NCI-H345 treated with DMSO at 0.1 percent for 48 hours (cell line): ENCODE data around the gene FCMR.
"Not testable (repeated sequence)": the region's sequence is repeated elsewhere in the genome, so short reads cannot be mapped to it uniquely, and the experiment has no call there.

Source experiments
- DNase-seq: peaks from one replicate; lab custom pipeline; 2025; ENCODE audit not compliant: unreplicated experiment; lab: John Stamatoyannopoulos, UW

FCMR gene

DNA sequence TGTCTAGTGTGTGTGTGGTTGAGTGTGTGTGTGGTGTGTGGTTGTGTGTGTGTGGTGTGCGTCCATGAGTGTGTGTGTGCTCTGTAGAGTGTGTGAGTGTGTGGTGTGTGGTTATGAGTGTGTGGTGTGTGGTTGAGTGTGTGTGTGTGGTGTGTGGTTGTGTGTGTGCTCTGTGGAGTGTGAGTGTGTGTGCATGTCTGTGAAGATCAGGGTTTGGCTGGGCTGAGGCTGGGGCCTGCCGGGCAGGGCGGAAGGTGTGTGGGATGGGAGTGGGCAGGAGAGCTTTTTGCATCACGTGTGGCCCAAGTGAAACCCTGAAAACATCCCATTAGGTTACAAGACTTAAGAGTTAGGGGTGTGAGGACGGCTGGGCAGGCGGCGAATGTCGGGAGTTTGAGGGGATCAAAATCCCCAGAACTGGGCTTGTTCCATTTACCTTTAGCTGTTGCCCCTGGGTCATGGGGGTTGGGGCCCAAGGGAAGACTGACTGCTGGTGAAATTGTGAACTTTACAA lies 2.9 kb upstream of the FCMR start:
- no peak for DNase-seq

DNA sequence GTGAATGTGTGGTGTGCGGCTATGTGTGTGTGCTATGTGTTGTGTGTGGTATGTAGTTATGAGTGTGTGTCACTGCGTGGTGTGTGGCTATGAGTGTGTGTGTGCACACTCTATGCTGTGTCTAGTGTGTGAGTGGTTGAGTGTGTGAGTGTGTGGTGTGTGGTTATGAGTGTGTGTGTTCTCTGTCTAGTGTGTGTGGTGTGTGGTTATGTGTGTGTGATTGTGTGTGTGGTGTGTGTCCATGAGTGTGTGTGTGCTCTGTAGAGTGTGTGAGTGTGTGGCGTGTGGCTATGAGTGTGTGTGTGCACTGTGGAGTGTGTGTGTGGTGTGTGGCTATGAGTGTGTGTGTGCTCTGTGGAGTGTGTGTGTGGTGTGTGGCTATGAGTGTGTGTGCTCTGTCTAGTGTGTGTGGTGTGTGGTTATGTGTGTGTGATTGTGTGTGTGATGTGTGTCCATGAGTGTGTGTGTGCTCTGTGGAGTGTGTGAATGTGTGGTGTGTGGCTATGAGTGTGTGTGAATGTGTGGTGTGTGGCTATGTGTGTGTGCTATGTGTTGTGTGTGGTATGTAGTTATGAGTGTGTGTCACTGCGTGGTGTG lies 2.3 kb upstream of the FCMR start:
- DNase-seq, result not testable (repeated sequence)

DNA sequence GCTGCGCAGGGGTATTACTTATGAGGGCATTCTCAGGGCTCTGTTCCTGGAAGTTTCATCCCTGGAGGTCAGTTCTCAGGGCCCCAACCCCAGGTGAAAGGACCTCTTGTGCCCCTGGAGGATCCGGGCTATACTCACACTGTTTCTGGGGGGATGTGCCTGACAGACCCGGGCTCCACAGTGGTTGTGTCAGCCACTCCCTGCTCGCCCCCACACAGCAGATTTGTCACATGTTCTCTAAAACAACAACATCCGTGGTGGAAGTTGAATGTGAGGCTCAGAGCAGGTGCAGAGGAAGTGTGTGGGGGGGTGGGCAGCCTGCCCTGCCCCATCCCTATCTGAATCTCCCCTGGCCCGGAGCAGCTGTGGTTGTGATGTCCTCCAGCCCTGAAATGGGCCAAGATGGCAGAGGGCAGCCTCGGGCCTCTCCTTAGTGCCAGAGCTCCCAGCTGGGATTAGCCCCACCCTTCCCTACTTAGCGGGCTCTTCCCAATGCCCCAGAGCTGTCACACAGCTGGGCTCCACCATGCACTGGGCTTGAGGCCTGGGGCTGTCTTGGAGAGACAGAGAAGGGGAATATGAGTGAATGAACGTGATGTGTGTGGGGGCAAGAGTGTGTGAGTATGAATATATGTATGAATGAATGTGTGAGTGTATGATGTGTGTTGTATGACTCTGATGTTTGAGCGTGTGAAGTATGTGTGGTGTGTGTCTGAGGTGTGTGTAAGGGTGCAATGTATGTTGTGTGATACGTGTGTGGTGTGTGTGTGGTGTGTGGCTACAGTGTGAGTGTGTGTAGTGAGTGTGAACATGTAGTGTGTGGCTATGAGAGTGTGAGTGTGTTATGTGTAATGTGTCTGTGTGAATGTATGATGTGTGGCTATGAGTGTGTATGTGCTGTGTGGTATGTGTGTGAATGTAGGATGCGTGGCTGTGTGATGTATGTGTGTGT lies 1.5 kb upstream of the FCMR start:
- no peak for DNase-seq

DNA sequence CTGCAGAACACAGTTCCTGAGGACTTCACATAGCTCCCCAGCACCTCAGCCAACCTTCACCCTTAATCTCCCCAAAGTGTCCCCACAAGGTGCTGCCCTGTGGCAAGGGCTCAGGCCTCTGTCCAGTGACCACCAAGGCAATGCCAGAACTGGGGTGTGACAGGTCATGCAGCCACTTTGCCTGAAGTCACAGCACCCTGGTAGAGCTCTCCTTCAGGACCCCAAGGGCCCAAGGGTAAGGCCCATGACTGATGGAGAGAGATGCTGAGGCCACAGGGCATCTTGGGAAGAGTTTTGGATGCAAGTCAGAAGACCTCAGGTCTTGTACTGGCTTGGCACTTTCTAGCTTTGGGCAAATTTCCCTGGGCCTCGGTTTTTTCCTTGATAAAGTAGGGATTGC lies 783 bp upstream of the FCMR start:
- DNase-seq, result no peak

DNA sequence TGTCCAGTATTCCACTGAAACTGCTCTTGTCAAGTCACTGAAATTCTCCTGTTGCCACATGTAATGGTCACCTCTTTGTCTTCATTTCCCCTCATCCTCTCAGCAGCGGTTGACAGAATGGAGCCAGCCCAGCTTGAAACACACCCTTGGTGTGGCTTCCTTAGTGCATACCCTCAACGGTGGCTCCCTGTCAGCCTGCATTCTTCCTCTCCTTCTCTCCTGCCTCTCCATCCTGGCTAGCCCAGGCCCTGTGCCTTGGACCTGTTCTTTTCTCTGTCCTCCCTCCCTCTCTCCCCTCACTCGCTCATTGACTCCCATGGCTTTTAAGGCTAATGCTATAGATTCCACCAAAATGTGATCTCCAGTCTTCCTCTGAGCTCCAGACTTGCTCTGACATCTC lies 3.7 kb downstream of the FCMR start:
- no peak for DNase-seq

DNA sequence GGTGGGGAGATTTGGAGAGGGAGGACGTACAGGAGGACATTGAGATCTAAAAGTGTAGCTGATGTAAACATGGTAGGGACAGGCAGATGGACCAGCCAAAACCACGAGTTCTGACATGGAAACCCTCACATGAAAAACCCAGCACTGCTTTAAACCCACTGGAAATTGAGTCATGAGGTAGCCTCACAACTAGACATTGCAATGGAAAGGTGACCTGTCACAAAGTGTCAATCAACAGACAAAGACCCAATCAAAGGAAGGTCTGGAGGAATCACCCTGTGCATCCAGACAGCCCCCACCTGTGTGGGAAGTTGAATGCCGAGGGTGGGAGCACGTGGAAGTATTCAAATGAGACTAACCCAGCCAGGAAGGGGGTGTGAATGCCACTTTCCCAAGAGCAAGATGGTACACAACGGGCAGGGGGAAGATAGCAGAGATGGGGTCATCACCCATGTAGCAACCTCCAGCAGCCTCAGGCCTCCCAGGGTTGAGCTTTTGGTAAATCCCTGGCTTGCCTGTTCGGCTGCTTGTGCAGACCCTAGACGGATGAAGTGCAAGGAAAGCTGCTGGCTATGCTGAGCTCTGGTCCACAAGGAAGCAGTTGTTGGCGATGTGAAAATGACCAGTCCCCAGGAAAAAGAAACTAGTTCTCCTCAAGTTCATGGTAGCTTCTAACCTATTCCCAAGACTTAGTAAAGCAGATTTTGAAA lies 5.6 kb downstream of the FCMR start:
- no peak for DNase-seq

DNA sequence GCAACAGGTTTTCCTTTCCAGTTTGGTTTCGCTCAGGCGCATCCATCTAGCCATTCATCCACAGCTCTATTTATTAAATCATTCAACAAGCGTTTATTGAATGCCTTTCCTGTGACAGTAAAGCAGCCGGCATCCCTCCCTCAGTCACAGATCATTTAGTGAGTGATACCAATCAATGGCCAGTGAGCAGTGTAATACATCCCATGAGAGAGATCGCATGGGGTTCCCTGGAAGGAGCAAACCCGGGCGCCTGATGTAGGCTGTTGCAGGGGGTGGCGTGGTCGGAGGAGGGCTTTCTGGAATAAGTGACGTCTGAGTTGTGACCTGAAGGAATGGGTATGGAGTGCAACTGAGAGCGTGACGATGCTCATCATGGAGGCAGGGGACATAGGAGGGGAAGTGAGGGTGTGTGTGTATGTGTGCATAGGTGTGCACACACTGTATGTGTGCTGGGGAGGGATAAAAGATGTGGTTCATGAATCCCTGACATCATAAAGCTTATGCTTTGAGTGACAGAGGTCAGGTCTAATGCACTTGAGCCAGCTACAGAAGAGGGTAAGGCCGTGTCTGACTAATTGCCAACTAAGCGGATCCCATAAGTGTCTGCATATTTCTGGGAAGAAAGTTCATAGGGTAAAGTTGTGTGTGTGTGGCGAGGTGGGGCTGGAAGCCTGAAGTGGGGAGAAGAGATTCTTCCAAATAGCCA lies 6.6 kb downstream of the FCMR start:
- no peak for DNase-seq

DNA sequence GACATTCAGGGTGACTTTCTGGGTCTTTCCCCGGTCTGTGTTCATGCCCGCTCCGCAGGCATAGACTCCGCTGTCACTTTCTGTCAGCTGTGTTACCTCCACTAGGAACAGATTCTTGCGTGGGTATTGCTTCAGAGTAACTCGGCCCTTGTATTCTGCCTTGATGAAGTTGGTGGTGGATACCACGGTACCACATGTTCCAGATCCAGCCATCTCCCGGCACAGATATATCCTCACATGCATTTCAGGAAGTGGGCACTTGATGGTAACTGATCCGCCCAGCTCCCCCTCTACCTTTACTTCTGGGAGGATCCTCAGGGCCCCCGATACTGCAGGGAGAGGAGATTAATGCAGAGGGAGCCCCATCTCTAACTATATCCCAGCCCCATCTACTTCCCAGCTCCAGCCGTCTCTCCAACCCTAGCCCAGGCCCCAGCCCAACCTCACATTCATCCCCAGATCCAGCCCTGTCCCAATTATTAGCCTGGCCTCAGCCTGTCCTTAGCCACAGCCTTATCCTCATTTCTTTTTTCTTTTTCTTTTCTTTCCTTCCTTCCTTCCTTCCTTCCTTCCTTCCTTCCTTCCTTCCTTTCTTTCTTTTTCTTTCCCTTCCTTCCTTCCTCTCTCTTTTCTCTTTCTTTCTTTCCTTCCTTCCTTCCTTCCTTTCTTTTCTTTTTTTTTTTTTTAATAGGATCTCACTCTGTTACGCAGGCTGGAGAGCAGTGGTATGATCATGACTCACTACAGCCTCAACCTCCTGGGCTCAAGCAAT lies 7.8 kb downstream of the FCMR start:
- no peak for DNase-seq

DNA sequence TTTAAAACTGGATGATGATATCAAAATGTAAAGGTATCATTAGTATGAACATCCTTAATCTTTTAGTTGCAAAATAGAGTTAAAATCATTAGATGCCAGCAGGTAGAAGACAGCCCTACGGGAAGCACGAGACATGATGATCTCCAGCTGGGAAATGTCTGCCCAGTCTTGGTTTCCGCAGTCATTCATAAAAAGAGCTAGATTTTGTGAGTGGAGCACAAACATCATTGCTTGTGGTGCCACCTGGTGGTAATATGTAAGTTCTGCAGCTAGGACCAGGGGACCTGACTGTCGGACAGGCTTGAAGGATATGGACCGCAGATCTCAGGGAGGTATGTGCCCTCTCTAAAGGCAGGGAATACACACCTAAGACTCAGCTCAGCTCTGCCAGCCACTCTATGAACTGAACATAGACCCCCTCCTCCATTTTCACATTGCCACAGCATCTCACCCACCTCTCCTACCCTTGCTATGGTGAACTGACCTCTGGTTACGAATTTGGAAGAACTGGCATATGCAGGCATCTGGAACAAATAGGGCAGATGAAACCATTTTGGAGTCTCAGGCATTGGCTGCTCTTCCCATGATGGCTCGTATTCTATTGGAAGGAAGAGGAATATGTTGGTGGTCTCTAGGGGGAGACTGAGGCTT lies 9.2 kb downstream of the FCMR start:
- peak; percentile 81 for DNase-seq

DNA sequence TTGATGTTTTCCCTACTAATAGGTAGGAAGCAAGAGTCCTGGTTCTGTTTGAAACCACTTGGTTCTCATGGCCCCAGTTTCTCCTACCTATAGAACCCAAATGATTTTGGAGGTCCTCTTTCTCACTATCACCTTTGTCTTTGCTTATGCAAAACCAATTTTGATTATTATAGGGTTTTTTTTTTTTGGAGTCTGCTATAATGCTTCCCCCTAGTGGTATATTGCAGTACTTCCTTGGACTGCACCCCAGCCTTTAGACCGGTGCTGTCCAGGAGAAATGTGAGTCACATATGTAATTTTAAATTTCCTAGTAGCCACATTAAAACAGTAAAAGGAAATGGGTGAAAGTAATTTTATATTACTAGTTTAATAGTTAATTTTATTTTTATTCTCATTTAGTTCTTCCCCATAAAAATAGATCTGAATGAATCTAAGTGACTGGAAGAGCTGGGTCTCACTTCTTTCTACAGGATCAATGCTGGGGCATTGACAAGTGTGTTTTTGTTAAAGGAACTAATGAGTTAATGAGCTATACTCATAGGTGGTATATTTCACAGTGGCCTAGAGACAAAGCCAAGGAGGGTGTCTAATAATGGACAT lies 10.6 kb downstream of the FCMR start:
- peak; percentile 47 for DNase-seq

DNA sequence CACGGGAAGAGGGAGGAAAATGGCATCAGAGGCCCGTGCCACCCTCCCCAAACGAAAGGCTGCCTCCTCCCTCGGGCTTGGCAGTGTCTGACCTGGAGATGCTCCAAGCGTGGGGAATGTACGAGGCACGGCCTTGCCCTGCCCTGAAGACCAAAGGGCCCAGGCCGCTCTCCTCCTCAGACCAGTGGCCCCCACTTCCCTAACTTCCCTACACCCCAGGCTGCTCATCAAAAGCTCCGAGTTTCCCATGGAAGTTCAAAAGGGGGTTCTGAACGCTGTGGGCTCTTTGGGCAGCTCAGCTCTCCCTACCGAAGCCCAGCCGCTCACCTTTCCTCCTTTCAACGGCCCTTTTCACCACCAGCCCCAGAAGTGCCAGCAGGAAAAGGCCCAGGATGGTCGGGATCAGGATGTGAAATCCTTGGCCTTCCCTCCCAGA lies 11.8 kb downstream of the FCMR start:
- DNase-seq, result peak; percentile 22

DNA sequence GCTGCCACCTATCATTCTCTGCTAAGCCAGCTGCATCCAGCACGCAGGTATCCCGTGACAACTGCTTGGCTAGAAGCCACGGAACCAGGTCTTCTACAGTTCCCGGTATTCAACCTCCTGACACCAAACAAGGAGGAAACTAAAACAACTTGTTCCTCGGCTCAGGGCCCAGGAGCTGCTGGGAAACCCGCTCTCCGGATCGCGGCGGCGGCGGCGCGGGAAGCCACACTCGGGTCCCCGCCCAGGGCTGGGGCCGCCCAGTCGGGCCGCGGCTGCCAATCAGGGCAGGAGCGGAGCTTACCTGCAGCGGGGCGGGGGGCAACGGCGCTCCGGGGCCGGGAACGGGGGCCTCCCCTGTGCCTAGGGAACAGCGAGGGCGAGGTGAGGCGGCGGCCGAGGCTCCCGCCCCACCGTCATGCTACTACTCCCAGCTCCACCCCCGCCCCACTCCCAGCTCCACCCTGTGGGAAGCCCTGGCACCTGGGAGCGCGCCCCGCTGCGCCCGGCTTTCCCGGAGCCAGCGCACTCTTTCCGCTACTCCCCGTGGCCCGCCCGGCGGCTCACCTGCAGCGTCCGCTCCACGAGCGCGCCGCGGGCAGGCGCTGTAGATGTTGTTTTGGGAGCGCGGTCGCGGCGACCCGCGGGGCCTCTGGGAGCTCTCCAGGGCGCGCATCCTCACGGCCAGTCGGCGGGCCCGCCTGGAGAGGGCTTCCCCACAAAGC lies 12.4 kb downstream of the FCMR start:
- DNase-seq, result peak; percentile 50

DNA sequence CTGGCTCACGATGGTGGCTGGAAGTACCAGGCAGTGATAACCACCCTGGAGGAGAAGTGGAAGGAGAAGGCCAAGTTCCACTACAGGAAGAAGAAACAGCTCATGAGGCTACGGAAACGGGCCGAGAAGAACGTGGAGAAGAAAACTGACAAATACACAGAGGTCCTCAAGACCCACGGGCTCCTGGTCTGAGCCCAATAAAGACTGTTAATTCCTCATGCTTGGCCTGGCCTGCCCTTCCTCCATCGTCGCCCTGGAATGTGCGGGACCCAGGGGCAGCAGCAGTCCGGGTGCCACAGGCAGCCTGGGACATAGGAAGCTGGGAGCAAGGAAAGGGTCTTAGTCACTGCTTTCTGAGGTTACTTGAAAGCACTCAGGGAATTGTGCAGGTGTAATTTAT lies 13.7 kb downstream of the FCMR start:
- DNase-seq, result no peak

DNA sequence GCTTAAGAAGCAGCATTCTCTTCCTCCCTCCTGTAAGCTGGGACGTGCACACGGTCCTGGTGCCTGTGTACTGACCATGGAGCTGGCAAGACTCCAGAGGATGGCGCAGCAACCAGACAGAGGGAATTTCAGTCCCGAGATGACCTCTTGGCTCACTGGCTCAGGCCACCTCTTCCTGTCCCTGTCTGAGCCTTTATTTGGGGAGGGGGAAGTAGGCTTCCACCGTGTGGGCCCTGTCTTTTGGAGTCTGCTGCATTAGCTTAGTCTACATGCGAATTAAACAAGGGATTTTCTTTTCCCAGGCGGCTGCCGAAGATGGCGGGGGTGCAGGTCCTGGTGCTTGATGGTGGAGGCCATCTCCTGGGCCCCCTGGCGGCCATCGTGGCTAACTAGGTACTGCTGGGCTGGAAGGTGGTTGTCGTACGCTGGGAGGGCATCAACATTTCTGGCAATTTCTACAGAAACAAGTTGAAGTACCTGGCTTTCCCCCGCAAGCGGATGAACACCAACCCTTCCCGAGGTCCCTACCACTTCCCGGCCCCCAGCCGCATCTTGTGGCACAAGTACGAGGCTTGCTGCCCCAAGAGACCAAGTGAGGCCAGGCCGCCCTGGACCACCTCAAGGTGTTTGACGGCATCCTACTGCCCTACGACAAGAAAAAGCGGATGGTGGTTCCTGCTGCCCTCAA lies 14.3 kb downstream of the FCMR start:
- DNase-seq, result no peak

DNA sequence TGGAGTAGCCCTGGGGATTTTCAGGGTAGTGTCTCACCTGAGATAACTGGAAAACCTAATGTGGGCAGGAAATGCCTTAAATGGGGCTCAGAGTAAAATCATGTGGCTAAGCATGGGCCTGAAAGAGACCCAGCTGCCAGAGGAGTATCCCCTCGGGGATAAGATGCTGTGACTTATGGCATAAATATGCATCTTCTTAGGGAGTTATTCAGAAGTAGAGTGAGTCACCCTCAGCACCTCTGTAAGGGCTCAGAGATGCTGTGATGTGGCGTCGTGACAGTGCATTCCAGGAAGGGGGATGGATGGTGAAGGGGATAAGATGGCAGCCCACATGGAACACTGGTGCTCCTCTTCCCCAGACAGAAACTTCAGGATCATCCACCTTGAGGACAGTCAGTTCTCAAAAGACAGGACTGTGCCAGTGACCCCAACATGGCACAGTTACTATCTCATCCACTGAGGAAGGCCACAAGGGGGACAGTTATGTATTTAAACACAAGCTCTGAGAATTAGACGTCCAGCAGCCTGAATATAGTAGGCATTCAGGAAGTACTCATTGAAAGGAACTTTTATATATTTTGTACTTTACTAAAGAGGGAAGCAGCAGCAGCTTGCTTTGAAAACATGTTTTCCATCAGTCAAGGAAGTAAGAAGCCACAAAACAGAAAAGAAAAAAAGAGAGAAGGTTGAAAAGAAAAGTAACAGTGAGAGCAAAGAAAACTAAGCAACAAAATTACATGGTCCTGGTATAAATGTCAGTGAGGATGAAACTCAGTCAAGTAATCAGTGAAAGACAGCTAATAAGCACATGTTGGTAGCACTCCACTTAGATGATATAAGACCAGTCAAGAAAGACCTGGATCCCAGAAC lies 16.2 kb downstream of the FCMR start:
- no peak for DNase-seq

DNA sequence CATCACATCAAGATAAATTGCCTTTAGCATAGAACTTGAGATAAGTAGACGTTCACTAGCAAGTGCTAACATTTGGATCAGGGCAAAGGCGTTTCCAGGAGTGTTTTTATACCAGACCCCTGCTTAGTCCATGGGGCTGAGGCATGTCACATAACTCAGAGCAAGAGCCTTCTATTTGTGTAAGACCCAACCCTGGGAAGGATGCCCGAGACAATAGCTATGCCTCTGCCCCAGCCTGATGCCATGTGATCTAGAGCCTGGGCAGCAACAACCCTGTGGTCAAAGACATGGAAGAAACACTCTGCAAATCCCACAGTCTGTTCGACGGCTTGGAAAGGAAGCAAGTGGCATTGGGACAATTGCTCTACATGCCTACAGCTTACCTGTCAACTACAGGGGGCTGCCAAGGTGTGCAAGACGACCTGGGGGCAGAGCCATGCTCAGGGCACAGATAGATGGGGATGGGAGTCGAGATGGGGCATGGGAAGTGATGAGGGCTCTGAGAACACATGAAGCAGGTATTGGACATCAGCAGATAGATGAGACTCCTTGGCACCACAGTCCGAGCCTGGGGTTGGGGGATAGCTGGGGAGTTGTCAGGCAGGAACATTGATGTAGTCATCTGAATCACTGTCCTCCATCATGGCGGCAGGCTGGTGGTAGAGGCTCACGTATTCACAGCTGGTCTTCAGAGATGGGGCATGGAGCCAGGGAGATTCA lies 17.2 kb downstream of the FCMR start:
- DNase-seq, result no peak

DNA sequence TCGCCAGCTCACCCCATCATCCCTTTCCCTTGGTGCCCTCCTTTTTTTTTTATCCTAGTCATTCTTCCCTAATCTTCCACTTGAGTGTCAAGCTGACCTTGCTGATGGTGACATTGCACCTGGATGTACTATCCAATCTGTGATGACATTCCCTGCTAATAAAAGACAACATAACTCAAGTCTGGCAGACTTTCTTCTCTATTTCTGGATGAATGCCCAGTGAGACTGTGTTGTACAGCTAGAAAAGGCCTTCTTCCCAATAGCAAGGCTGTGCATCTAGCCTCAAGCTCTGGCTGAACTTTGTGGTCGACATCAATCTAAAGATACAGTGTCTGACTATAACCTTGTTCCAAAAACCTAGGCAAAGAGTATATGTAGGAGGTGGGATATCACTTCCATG lies 18.1 kb downstream of the FCMR start:
- no peak for DNase-seq
